Duodenal mucosa (tissue), 2 donors: ENCODE measurements around the gene TNPO3.

Experiments used
- H3K27ac ChIP-seq: one replicate; pipeline ENCODE4 v1.7.0; 2013; ENCODE audit warnings: low read depth, low read length
- H3K27me3 ChIP-seq, 2 donors: one replicate each; pipeline ENCODE4 v1.7.0; 2013; ENCODE audit warnings: low read length in 2 of 2, control low read depth in 1 of 2; ENCODE audit not compliant: insufficient read depth in 2 of 2, control insufficient read depth in 1 of 2
- H3K36me3 ChIP-seq, 2 donors: one replicate each; pipeline ENCODE4 v1.7.0; 2013; ENCODE audit warnings: low read length in 2 of 2, control low read depth in 1 of 2; ENCODE audit not compliant: insufficient read depth in 2 of 2, control insufficient read depth in 1 of 2
- H3K4me1 ChIP-seq, 2 donors: one replicate each; pipeline ENCODE4 v1.7.0; 2013; ENCODE audit warnings: low read length in 2 of 2, control low read depth in 1 of 2; ENCODE audit not compliant: insufficient read depth in 2 of 2, control insufficient read depth in 1 of 2
- H3K4me3 ChIP-seq, 2 donors: one replicate each; pipeline ENCODE4 v1.7.0; 2013; ENCODE audit warnings: low read length in 2 of 2, low read depth in 1 of 2
- H3K9ac ChIP-seq, 2 donors: one replicate each; pipeline ENCODE4 v1.7.0; 2013; ENCODE audit warnings: low read length in 2 of 2, low read depth in 1 of 2
- H3K9me3 ChIP-seq, 2 donors: one replicate each; pipeline ENCODE4 v1.7.0; 2013; ENCODE audit warnings: low read length in 2 of 2, control low read depth in 1 of 2; ENCODE audit not compliant: control insufficient read depth in 1 of 2

Gene TNPO3

DNA sequence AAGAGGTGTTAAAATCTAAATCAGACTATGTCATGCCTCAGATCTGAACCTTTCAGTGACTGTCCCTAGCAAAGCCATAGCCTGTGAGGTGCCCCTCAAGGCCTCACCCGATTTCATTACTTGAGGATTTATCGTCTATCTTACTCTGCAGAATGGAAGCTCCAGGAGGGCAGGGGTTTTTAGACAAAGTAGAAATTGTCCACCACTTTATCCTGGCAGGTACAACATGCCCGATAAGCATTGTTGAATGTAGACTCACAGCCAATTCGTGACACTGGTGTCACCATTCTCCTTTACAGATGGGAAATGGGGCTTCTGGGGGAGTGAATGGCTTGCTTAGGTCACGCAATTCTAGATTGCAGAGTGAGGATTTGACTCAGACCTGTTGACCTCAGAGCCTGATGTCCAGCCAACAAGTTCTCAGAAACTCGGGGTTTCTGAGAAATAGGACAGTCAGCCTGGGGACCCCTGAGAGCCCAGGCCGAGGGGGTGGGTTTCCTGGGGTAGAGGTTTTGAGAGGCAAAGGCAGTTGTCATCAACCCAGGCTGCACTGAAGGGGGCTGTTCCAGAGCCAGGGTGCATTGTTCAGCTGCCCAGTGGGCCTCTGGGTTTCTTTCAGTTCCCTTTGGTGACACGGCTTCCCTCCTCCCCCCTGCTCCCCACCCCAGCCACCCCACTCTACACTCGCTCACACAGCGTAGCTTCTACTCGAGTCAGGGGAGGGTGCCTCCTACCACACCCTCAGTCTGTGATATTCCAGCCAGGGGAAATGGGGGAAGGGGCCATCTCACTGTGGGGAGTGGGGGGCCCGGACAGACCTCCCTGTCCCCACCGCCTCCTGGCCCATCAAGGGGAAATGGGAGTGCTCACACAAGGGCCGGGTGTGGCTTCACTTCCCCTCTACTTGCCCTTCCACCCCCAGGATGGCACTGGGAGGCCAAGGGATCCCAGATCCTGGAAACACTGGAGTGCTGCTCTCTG lies 120.3 kb downstream of the TNPO3 start:
- Histone ChIP-seq H3K27ac (no peak overlapping the region), H3K4me1 (peaks cover 14 to 40% of the 10 kb centered on the region in 2 donors), H3K4me3 (no peak overlapping the region), H3K9ac (no peak overlapping the region), H3K9me3 (no peaks in the 10 kb centered on the region), H3K27me3 (no peaks in the 10 kb centered on the region), H3K36me3 (no peaks in the 10 kb centered on the region)

DNA sequence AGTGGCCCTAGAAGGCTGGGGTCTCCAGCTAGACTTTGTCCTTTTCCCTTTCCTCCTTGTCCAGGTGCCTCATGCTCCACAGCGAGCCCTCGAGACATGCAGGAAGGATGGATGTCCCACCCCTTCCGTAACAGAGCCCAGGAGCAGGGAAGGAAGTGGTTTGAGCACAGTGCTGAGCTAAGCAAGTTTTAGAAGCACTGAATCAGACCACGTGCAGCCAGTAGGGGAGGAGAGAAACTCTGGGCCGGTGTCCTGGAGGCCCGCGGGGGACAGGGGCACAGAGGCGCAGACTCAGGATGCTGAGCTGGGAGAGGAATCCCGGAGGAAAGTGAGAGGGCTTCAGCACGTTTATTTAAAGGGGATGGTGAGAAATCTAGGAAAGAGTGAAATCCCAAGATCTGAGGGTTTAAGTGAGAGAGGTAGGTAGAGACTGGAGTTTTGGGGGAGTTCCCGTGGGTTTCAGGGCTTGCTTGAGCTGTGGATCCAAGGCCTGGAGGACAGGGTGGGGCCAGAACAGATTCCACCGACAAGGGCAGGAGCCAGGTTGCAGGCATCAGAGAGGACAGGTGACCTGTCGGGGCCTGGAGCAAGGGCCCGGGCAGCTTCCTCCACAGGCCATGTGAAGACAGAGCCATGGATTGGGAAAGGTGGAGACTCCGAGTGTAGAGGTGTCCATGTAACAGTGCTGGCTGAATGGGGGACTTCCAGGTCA lies 121.6 kb downstream of the TNPO3 start:
- Histone ChIP-seq H3K4me1 (peaks cover 7 to 32% of the 10 kb centered on the region in 2 donors), H3K4me3 (no peak overlapping the region), H3K36me3 (no peaks in the 10 kb centered on the region), H3K9ac (no peak overlapping the region), H3K27me3 (no peaks in the 10 kb centered on the region), H3K9me3 (no peaks in the 10 kb centered on the region), H3K27ac (no peak overlapping the region)

DNA sequence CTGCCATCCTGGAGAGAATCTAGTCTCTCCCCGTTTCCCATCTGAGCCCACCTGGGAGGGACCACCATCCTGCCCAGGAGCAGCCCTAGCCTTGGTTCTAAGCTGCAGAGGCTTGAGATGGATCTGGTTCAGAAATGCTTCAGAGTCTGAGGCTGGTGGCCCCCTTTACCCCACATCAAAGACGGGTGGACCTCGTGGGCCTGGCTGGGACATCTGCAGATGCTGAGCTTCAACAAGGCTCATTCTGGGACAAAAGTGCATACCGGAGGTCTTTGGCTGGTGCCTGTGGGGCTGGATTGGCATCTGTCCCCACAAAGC lies 122.1 kb downstream of the TNPO3 start:
- Histone ChIP-seq H3K27me3 (no peaks in the 10 kb centered on the region), H3K9ac (no peak overlapping the region), H3K36me3 (no peaks in the 10 kb centered on the region), H3K4me3 (no peak overlapping the region), H3K4me1 (peaks cover 7 to 29% of the 10 kb centered on the region in 2 donors), H3K27ac (no peak overlapping the region), H3K9me3 (no peaks in the 10 kb centered on the region)

DNA sequence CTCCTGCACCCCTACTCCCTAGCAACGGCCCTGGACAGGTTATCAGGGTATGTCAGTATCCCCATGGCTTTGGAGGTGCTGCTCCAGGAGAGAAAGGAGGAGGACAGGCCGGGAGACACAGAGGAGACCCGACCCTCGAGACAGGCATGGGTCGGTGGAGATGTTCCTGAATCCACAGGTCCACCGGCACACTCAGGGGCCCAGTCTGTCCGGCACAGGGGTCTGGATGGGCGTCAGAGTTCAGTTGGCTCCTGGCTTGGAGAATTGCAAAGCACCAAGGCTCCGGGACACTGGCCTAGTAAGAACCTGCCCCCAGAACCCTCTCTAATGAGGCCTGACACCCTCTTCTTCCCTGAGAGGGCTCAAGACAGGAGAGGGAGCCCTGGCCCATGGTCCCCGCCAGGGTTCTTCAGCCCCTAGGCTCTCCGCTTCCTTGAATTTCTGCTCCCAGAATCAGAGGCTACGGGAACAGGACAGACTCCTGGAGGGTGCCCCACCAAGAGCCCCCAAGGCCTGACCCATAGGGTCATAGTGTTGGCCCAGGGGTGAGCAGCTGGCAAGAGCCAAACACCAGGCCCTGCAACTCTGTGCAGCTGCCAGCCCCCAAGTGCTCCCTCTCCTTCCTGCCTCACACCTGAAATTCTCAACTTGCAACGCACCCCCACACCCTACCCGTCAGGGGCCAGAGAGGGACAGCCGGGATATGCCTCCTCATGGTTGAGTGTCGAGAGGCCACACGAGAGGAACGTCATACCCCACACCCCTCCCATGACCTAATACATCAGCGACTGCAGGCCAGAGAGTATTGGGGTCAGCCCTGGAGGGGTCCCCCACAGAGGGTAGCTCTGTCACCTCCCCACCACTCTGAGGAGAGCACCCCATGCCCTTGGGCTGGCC lies 122.7 kb downstream of the TNPO3 start:
- Histone ChIP-seq H3K4me1 (peaks cover 7 to 24% of the 10 kb centered on the region in 2 donors), H3K27me3 (no peaks in the 10 kb centered on the region), H3K9me3 (no peaks in the 10 kb centered on the region), H3K36me3 (no peaks in the 10 kb centered on the region), H3K9ac (no peak overlapping the region), H3K4me3 (no peak overlapping the region), H3K27ac (no peak overlapping the region)

DNA sequence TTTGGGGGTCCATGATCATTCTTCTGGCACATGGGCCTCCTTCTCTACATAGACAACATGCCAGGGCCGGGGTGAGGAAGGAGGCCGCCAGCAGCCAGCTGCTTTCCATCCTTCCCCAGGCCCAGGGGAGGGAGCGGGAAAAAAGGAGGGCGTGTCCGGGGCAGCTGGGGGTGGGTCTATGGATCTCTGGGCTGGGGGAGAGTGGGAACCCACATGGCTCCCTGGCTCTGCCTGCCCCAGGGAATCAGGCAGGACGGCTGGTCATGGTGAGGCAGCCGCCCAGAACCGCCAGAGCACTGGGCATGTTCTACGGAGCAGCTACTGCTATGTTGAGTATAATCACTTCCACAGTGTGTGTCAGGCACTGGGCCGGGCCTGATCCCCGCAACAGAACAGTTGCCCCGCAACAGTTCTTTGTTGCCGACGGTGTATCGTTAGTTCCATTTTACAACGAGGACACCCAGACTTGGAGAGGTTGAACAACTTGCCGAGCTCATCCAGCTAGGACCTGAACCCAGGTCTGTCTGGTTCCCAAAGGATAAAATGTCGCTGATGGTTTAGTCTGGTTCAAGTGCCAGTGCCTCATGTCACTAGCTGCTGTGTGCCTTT lies 123.6 kb downstream of the TNPO3 start:
- H3K9me3 ChIP-seq: no peaks in the 10 kb centered on the region
- H3K4me3 ChIP-seq: no peak overlapping the region
- no peak overlapping the region for H3K27ac ChIP-seq
- H3K27me3 ChIP-seq: no peaks in the 10 kb centered on the region
- peaks cover 0 to 18% of the 10 kb centered on the region in 2 donors for H3K4me1 ChIP-seq
- no peaks in the 10 kb centered on the region for H3K36me3 ChIP-seq
- no peak overlapping the region for H3K9ac ChIP-seq

DNA sequence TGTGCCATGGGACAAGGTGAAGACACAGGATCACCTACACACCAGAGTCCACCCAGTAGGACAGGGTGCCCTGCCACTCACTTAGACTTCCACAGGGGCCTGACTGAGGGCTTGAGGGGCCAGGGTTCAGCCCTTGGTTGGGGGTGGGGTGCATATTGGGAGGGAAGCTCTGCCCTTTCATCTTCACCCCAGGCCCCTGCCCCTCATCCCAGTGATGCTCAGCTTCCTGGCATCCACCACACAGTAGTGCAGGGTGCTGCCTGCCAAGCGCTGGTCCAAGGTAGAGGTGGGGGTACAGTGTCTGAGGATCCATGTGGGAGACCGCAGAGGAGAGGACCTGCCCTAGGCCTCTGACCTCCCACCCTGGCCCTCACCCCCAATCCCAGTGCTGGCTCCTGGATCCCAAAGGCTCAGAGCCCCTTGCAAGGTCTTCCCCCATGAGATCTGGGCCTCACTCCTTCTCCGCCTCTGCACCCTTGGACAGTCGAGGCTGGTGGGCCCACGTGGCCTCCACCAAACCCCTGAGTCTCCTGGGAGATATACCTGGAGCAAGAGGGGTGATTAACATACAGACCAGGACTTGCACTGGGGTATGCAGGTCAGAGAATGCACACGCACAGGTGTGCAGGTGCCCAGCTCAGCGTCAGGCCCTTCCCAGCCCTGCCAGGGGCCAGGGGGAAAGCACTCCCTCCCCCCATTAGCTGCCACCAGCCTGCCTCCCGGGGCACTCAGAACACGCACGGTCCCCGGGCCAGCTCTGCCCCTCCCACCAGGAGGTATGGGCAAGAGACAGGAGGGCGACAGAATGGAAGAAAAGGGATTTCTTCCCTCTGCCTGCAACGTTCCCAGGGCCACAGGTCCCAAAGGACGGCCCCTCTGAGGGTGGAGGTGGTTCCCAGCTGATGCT lies 125.8 kb downstream of the TNPO3 start:
- Histone ChIP-seq H3K27me3 (no peaks in the 10 kb centered on the region), H3K4me1 (peaks cover 0 to 11% of the 10 kb centered on the region in 2 donors), H3K9me3 (no peaks in the 10 kb centered on the region), H3K9ac (no peak overlapping the region), H3K27ac (no peak overlapping the region), H3K36me3 (no peaks in the 10 kb centered on the region), H3K4me3 (no peak overlapping the region)

DNA sequence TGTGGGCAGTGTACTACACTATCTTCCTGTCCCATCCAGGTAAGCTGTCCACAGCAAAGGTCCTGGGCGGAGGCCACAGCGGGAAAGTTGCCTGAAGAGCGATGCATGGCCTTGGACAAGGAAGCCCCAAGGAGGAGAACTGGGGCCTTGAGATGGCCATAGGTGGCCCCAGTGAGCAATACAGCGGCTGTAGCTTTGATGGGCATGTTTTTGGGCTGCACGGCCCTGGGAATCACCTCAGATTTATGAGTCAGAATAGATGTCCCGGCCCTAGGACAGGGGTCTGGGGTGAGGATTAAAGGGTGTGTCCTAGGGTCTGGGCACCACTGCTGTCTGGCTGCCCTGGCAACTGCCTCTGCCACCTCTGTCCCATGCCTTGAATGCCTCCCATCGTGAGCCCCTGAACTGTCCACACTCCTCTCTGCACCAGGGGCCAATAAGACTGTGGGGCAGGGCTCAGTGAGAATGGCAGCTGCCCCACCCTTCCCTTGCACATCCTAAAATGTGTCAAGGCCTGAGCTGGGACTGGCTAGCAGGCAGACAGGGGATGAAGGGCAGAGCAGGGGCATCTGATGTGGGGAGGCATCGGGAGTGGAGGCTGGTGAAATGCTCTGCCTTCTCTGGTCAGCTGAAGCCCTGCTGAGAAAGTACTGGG lies 126.6 kb downstream of the TNPO3 start:
- H3K9me3 ChIP-seq: no peaks in the 10 kb centered on the region
- no peak overlapping the region for H3K9ac ChIP-seq
- H3K4me3 ChIP-seq: no peak overlapping the region
- no peak overlapping the region for H3K27ac ChIP-seq
- H3K4me1 ChIP-seq: peaks cover 0 to 7% of the 10 kb centered on the region in 2 donors
- no peaks in the 10 kb centered on the region for H3K27me3 ChIP-seq
- no peaks in the 10 kb centered on the region for H3K36me3 ChIP-seq

DNA sequence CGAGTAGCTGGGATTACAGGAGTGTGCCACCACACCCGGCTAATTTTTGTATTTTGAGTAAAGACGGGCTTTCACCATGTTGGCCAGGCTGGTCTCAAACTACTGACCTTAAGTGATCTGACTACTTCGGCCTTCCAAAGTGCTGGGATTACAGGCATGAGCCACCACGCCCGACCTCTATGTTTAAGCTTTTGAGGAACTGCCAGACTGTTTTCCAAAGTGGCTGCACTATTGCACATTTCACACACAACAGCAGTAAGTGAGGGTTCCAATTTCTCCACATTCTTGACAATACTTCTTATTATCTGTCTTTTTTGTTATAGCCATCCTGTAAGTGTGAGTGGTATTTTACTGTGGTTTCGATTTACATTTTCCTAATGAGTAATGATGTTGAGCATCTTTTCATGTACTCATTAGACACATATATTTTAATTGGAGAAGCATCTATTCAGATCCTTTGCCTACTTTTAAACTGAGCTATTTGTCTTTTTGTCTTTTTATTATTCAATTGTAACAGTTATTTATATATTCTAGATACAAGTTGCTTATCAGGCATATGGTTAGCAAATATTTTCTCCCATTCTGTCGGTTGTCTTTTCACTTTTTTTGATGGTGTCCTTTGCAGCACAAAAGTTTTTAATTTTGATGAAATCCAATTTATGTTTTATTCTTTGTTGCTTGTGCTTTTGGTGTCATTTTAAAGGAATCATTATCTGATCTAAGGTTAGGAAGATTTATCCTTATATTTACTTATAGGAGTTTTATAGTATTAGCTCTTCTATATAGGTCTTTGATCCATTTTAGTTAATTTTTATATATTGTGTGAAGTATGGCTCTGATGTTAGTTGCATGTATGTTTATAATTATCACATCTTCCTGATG lies 130.0 kb downstream of the TNPO3 start:
- Histone ChIP-seq H3K4me1 (no peaks in the 10 kb centered on the region), H3K27me3 (peaks cover 5 to 6% of the 10 kb centered on the region in 2 donors), H3K4me3 (no peak overlapping the region), H3K36me3 (no peaks in the 10 kb centered on the region), H3K9me3 (no peaks in the 10 kb centered on the region), H3K9ac (no peak overlapping the region), H3K27ac (no peak overlapping the region)
